ENCODE data around the gene ZFAND3. TPM values are rescaled to one million over a fixed set of nuclear protein-coding genes. Genes with fewer than 3 reads are reported as not detected.
A peak's percentile ranks its signal among the peaks of the same experiment; 100 is the strongest.
"Not testable (repeated sequence)": the region's sequence is repeated elsewhere in the genome, so short reads cannot be mapped to it uniquely, and the experiment has no call there.

ZFAND3 gene
- total RNA-seq, 1 donor from 2014 or later: 18.7 TPM

DNA sequence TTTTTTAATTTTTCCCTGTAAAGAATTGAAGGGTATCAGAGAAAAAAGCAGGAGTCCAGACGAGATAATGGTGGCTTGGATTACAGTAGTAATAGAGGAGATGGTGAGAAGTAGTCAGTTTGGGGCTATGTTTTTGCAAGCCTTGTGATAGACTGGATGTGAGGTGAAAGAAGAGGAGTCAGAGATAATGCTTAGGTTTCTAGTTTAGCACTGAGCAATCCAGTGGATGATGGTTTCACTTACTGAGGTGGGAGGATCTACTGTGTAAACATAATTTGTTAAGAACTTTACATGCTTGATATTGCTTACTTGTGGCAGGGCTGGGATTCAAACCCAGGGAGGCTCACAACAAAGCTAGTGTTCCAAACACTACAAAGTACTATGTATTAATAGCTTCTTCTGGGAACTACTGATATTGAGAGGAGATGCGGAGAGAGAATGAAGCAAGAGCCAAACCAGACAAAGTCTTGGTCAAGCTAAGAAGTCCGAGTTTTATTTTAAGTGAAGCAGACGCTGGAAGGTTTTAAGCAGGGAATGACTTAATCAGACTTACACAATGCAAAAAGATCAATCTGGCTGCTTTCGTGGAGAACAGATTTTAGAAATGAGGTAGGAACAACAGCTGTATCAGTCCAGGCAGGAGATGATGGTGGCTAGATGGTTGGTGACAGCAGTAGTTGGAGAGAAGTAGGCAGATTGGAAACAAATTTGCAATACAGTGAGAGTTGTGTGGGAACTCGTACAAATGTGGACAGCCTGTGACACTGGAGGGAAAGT, 58.0 kb downstream of the ZFAND3 start:
- no peak for DNase-seq (ENCODE audit: low read depth)
- TF ChIP-seq CTCF (conservative IDR thresholded peaks at IDR 0.05; ENCODE audit: low read depth, low read length): no peak
- H3K4me3 ChIP-seq (ENCODE audit: low read depth, low read length): no peak overlapping the region

DNA sequence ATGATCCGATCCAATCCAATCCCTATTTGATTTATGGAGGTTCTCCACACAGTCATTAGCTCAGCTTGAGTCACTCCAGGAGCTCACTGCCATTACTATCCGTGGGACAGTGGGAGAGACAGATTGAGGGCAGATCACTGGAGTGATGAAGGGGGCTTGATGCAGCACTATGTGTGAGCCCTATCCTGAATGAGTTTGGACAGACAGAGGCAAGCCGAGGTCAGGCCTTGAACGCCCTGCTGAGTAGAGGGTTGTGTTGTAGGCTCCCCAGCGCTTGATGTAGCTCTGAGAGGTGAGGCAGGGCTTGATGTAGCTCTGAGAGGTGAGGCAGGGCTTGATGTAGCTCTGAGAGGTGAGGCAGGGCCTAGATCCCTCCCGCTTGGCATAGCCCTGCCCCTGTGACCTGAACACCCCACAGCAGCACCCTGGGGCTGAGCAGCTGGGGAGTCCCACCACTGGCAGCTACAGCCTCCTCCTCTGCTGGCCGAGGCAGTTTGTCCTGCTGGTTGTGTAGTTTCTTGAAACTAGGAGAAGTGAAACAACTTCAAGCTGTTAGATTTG, 58.7 kb downstream of the ZFAND3 start:
- no peak for DNase-seq (ENCODE audit: low read depth)
- no peak for TF ChIP-seq CTCF (conservative IDR thresholded peaks at IDR 0.05; ENCODE audit: low read depth, low read length)

GRCh38 chr6:37880602-37881001, 61.1 kb downstream of the ZFAND3 start:
- not testable (repeated sequence) for DNase-seq (ENCODE audit: low read depth); H3K4me3 ChIP-seq (ENCODE audit: low read depth, low read length)

More for the DNA sequence above, 58.7 kb downstream of the ZFAND3 start:
- no peak overlapping the region for H3K4me3 ChIP-seq (ENCODE audit: low read depth, low read length)

- no peak overlapping the region for H3K4me3 ChIP-seq (ENCODE audit: low read depth, low read length)
- DNase-seq (ENCODE audit: low read depth): no peak
- no peak for TF ChIP-seq CTCF (conservative IDR thresholded peaks at IDR 0.05; ENCODE audit: low read depth, low read length)
These were observed 62.8 kb downstream of the ZFAND3 start for GRCh38 chr6:37882292-37882691.

GRCh38 chr6:37882724-37883413, 63.3 kb downstream of the ZFAND3 start:
- peak; percentile 26 for DNase-seq (ENCODE audit: low read depth)
- H3K4me3 ChIP-seq (ENCODE audit: low read depth, low read length): no peak overlapping the region

DNA sequence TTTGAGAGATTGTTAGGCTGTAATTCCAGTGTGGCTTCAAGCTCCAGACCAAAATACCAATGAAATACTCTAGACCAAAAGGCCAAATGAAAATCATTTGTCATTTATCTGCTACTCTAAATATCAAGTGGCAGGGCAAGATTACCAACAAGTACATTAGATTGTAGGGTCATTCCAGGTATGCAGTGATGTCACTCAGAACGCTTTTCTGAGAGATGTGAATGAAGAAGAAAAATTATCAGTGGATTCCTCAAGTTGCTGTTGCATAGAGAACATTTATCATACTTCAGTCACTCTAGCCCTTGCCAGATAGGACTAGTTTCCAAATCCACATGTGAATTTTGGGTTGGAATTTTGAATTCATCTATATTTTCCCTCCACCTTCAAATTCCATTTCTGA, 65.0 kb downstream of the ZFAND3 start:
- no peak for TF ChIP-seq CTCF (conservative IDR thresholded peaks at IDR 0.05; ENCODE audit: low read depth, low read length)
- no peak overlapping the region for H3K4me3 ChIP-seq (ENCODE audit: low read depth, low read length)
- DNase-seq (ENCODE audit: low read depth): no peak

More at GRCh38 chr6:37882724-37883413, 63.3 kb downstream of the ZFAND3 start:
- no peak for TF ChIP-seq CTCF (conservative IDR thresholded peaks at IDR 0.05; ENCODE audit: low read depth, low read length)

DNA sequence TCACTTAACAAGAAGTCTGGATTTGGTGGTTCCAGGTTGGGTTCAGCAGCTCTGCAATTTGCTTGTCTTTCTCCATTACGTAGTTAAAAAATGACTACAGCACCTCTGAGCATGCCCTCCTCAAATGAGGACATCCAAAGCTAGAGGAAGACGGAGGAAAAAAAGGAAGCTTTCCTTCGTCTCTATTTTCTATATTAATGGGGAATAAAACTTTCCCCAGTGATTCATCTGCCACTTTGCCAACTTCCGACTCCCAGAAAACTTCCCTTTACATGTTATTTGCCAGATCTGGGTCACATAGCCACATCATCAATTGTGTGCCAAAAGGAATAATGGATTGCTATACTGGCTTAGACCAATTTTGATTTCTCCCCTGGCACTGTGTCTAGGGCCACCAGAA, 69.5 kb downstream of the ZFAND3 start:
- TF ChIP-seq CTCF (conservative IDR thresholded peaks at IDR 0.05; ENCODE audit: low read depth, low read length): no peak
- DNase-seq (ENCODE audit: low read depth): no peak
- H3K4me3 ChIP-seq (ENCODE audit: low read depth, low read length): no peak overlapping the region

Data from epithelial cell of proximal tubule (primary cell).